ENCODE data around the gene ATP13A4. TPM values are rescaled to one million over a fixed set of nuclear protein-coding genes. Genes with fewer than 3 reads are reported as not detected.

Gene ATP13A4
- total RNA-seq, 3 donors from 2014 or later (not counting 1 experiment from before 2014, with no cell fraction given), result 1.3 to 3.9 (median 3.6) TPM

DNA sequence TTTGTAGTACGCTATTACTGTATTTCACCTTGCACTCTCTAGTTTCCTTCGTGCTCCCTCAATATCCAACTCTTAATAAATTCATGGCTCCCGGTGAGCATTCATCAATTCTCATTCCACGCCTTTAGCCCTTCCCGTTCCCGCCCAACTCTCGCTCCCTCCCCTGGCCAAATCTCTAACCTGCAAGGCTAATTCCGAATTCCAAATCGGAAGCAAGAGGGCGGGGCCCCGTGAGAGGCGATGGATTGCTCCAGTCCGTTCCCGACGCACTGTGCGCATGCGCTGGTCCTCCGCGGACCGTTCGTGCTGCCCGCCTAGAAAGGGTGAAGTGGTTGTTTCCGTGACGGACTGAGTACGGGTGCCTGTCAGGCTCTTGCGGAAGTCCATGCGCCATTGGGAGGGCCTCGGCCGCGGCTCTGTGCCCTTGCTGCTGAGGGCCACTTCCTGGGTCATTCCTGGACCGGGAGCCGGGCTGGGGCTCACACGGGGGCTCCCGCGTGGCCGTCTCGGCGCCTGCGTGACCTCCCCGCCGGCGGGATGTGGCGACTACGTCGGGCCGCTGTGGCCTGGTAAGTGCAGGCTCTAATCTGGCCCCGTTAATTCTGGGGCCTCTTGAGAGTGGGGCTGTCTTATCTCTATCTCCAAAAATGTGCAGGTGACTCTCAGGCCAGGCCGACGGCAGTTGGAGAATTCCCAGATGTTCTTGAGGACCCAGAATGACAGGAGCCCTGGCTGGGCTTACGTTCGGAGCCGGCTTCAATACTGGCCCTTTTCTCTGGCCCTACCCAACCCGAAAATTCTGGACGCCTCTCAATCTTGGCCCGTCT lies 38.4 kb upstream of the ATP13A4 start, which contains the start of gene OPA1:
OPA1 (plus strand) TSS at position 368 of the 827 bp plus-strand sequence; CDS start at position 538, 170 bp downstream.
- Histone ChIP-seq H3K4me3 (ENCODE audit: low read length) (peak within 1 kb of the TSS; percentile 77), H3K9me3 (ENCODE audit: control insufficient read depth, insufficient read depth, low read length) (no peaks in the 10 kb centered on the region), H3K27ac (ENCODE audit: low read length) (peak within 1 kb of the TSS; percentile 84), H3K27me3 (ENCODE audit: control insufficient read depth, insufficient read depth, low read length) (no peaks in the 10 kb centered on the region), H3K4me1 (ENCODE audit: control insufficient read depth, insufficient read depth, low read length) (peaks cover 22% of the 10 kb centered on the region), H3K36me3 (ENCODE audit: control insufficient read depth, insufficient read depth, low read length) (peaks cover 6% of the 10 kb centered on the region)
- Mint-ChIP-seq H3K27ac (peak within 1 kb of the TSS; percentile 87 to 93), H3K9me3 (no peaks in the 10 kb centered on the region), H3K4me3 (peak within 1 kb of the TSS; percentile 94), H3K27me3 (ENCODE audit: low read depth in 2 of 2) (no peaks in the 10 kb centered on the region), H3K36me3 (no peaks in the 10 kb centered on the region), H3K4me1 (peaks cover 43 to 46% of the 10 kb centered on the region in 2 donors)
- under 1% methylated on average over 55 of the region's 55 CpGs for WGBS (ENCODE audit: insufficient coverage)
- DNase-seq (peak; percentile 86 to 95), ATAC-seq (peak; percentile 93 to 96 (median 96))
- TF ChIP-seq, protein P1, sequence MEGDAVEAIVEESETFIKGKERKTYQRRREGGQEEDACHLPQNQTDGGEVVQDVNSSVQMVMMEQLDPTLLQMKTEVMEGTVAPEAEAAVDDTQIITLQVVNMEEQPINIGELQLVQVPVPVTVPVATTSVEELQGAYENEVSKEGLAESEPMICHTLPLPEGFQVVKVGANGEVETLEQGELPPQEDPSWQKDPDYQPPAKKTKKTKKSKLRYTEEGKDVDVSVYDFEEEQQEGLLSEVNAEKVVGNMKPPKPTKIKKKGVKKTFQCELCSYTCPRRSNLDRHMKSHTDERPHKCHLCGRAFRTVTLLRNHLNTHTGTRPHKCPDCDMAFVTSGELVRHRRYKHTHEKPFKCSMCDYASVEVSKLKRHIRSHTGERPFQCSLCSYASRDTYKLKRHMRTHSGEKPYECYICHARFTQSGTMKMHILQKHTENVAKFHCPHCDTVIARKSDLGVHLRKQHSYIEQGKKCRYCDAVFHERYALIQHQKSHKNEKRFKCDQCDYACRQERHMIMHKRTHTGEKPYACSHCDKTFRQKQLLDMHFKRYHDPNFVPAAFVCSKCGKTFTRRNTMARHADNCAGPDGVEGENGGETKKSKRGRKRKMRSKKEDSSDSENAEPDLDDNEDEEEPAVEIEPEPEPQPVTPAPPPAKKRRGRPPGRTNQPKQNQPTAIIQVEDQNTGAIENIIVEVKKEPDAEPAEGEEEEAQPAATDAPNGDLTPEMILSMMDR (IDR thresholded peaks at IDR 0.05), result no peak
- intact Hi-C loops (cut with micrococcal nuclease), result loop anchor here (10.0 kb wide), 1 partner anchor 542 kb away; the partner anchor contains the start of gene HES1

- Histone ChIP-seq H3K27me3 (ENCODE audit: control insufficient read depth, insufficient read depth, low read length) (no peaks in the 10 kb centered on the region), H3K4me3 (ENCODE audit: low read length) (no peak overlapping the region), H3K4me1 (ENCODE audit: control insufficient read depth, insufficient read depth, low read length) (peaks cover 22% of the 10 kb centered on the region), H3K27ac (ENCODE audit: low read length) (no peak overlapping the region), H3K36me3 (ENCODE audit: control insufficient read depth, insufficient read depth, low read length) (no peaks in the 10 kb centered on the region), H3K9me3 (ENCODE audit: control insufficient read depth, insufficient read depth, low read length) (no peaks in the 10 kb centered on the region)
- H3K9me3 Mint-ChIP-seq, result no peaks in the 10 kb centered on the region
- 91% methylated on average over 5 of the region's 6 CpGs for WGBS (ENCODE audit: insufficient coverage)
- DNase-seq (no peak), ATAC-seq (no peak)
- no peaks in the 10 kb centered on the region for H3K36me3 Mint-ChIP-seq
- TF ChIP-seq, protein P1 (IDR thresholded peaks at IDR 0.05), result no peak
- intact Hi-C loops (cut with micrococcal nuclease), result loop anchor here (10.0 kb wide), 1 partner anchor 545 kb away; the partner anchor contains the start of gene HES1
- H3K27me3 Mint-ChIP-seq (ENCODE audit: low read depth in 2 of 2), result no peaks in the 10 kb centered on the region
- H3K4me1 Mint-ChIP-seq, result peaks cover 24 to 25% of the 10 kb centered on the region in 2 donors
- H3K4me3 Mint-ChIP-seq, result no peak overlapping the region
- no peak overlapping the region for H3K27ac Mint-ChIP-seq
Measured at GRCh38 chr3:193590088-193590856, 35.6 kb upstream of the ATP13A4 start.

GRCh38 chr3:193589616-193590015 lies 34.9 kb upstream of the ATP13A4 start:
- no peak overlapping the region for H3K27ac Mint-ChIP-seq
- peaks cover 21% of the 10 kb centered on the region for H3K4me1 ChIP-seq (ENCODE audit: control insufficient read depth, insufficient read depth, low read length)
- no peaks in the 10 kb centered on the region for H3K9me3 Mint-ChIP-seq
- H3K36me3 ChIP-seq (ENCODE audit: control insufficient read depth, insufficient read depth, low read length), result no peaks in the 10 kb centered on the region
- no peak for ATAC-seq
- H3K4me3 Mint-ChIP-seq, result no peak overlapping the region
- H3K4me3 ChIP-seq (ENCODE audit: low read length), result no peak overlapping the region
- TF ChIP-seq, protein P1 (IDR thresholded peaks at IDR 0.05), result no peak
- intact Hi-C loops (cut with micrococcal nuclease), result loop anchor here (10.0 kb wide), 1 partner anchor 545 kb away; the partner anchor contains the start of gene HES1
- DNase-seq, result no peak
- no peak overlapping the region for H3K27ac ChIP-seq (ENCODE audit: low read length)
- no peaks in the 10 kb centered on the region for H3K27me3 ChIP-seq (ENCODE audit: control insufficient read depth, insufficient read depth, low read length)
- no peaks in the 10 kb centered on the region for H3K27me3 Mint-ChIP-seq (ENCODE audit: low read depth in 2 of 2)
- H3K4me1 Mint-ChIP-seq, result peaks cover 22% of the 10 kb centered on the region in 2 donors
- WGBS (ENCODE audit: insufficient coverage), result no CpG with 5 or more reads among the region's 1 CpG
- H3K36me3 Mint-ChIP-seq, result no peaks in the 10 kb centered on the region
- no peaks in the 10 kb centered on the region for H3K9me3 ChIP-seq (ENCODE audit: control insufficient read depth, insufficient read depth, low read length)

All from natural killer cell (primary cell).